Activated CD8-positive, alpha-beta memory T cell treated with anti-CD3 and anti-CD28 coated beads, Interleukin-2, amount 10 ng/mL, durations not matched to agents 7 days and 5 days (primary cell): ENCODE data around the gene DTNBP1. TPM values are rescaled to one million over a fixed set of nuclear protein-coding genes. Genes with fewer than 3 reads are reported as not detected.
A peak's percentile ranks its signal among the peaks of the same experiment; 100 is the strongest.
"Not testable (repeated sequence)": the region's sequence is repeated elsewhere in the genome, so short reads cannot be mapped to it uniquely, and the experiment has no call there.

Source experiments
- ATAC-seq: fragments of 150-1000 bp; cut with Tn5 transposase; one replicate; pipeline ENCODE4 v1.10.0; 2021; ENCODE audit warnings: moderate library complexity
- CTCF ChIA-PET: fragments of 350-600 bp; sonication (Branson Sonifier 250); formaldehyde crosslinking; loops from one replicate; lab custom pipeline; 2021; ENCODE audit warnings: antibody characterized with exemption; lab: Charles Lee
- DNase-seq: peaks from one replicate; pipeline ENCODE4 v3.0.0-alpha.2; 2020
- H3K27ac Mint-ChIP-seq: one replicate; pipeline ENCODE4 v1.8.0; 2021; ENCODE audit warnings: mild to moderate bottlenecking, mixed read lengths
- H3K27me3 Mint-ChIP-seq: one replicate; pipeline ENCODE4 v1.8.0; 2021; ENCODE audit warnings: mixed read lengths
- H3K36me3 Mint-ChIP-seq: one replicate; pipeline ENCODE4 v1.8.0; 2021; ENCODE audit warnings: mild to moderate bottlenecking, mixed read lengths
- H3K4me1 Mint-ChIP-seq: one replicate; pipeline ENCODE4 v1.8.0; 2021; ENCODE audit warnings: mixed read lengths
- H3K4me3 Mint-ChIP-seq: one replicate; pipeline ENCODE4 v1.8.0; 2021; ENCODE audit warnings: mild to moderate bottlenecking, moderate library complexity, mixed read lengths
- H3K9me3 Mint-ChIP-seq: one replicate; pipeline ENCODE4 v1.8.0; 2022; ENCODE audit warnings: low read depth, mixed read lengths
- total RNA-seq, 2 experiments: library from RNA; stranded (reverse); gene quantifications; one replicate each; pipeline ENCODE4 v1.2.3, GENCODE V29; 2021

Gene DTNBP1
- total RNA-seq, 2 experiments from 2014 or later: 15.3 to 18.5 TPM

- Mint-ChIP-seq H3K4me1 (no peaks in the 10 kb centered on the region), H3K27me3 (no peaks in the 10 kb centered on the region), H3K27ac (no peak overlapping the region), H3K4me3 (no peak overlapping the region), H3K36me3 (peaks cover 3% of the 10 kb centered on the region), H3K9me3 (no peaks in the 10 kb centered on the region)
- CTCF ChIA-PET: no interaction called here
- DNase-seq: no peak
- ATAC-seq: no peak
Observed at GRCh38 chr6:15550546-15551123, 112.2 kb downstream of the DTNBP1 start.

- H3K4me3 Mint-ChIP-seq: no peak overlapping the region
- DNase-seq (no peak), ATAC-seq (no peak)
- H3K27me3 Mint-ChIP-seq: no peaks in the 10 kb centered on the region
- CTCF ChIA-PET: no interaction called here
- H3K9me3 Mint-ChIP-seq: no peaks in the 10 kb centered on the region
- no peaks in the 10 kb centered on the region for H3K4me1 Mint-ChIP-seq
- no peak overlapping the region for H3K27ac Mint-ChIP-seq
- H3K36me3 Mint-ChIP-seq: peaks cover 6% of the 10 kb centered on the region
Observed at GRCh38 chr6:15549371-15549770, 113.5 kb downstream of the DTNBP1 start.

- Mint-ChIP-seq H3K27ac (no peak overlapping the region), H3K4me1 (no peaks in the 10 kb centered on the region), H3K9me3 (peaks cover 3% of the 10 kb centered on the region), H3K36me3 (peaks cover 8% of the 10 kb centered on the region), H3K27me3 (no peaks in the 10 kb centered on the region), H3K4me3 (no peak overlapping the region)
- ATAC-seq: no peak
- CTCF ChIA-PET: no interaction called here
- no peak for DNase-seq
Observed at GRCh38 chr6:15547400-15547799, 115.4 kb downstream of the DTNBP1 start.

- H3K9me3 Mint-ChIP-seq: peaks cover 3% of the 10 kb centered on the region
- H3K27me3 Mint-ChIP-seq: no peaks in the 10 kb centered on the region
- no peak overlapping the region for H3K4me3 Mint-ChIP-seq
- H3K27ac Mint-ChIP-seq: no peak overlapping the region
- no peaks in the 10 kb centered on the region for H3K4me1 Mint-ChIP-seq
- CTCF ChIA-PET: no interaction called here
- H3K36me3 Mint-ChIP-seq: peaks cover 8% of the 10 kb centered on the region
- DNase-seq (no peak), ATAC-seq (no peak)
Observed at GRCh38 chr6:15546591-15546990, 116.2 kb downstream of the DTNBP1 start.

GRCh38 chr6:15544321-15544900 lies 118.4 kb downstream of the DTNBP1 start:
- ATAC-seq: no peak
- DNase-seq: no peak
- Mint-ChIP-seq H3K4me3 (no peak overlapping the region), H3K9me3 (peaks cover 3% of the 10 kb centered on the region), H3K27ac (no peak overlapping the region), H3K27me3 (no peaks in the 10 kb centered on the region), H3K36me3 (peaks cover 9% of the 10 kb centered on the region), H3K4me1 (no peaks in the 10 kb centered on the region)
- CTCF ChIA-PET: no interaction called here

GRCh38 chr6:15543332-15543917 lies 119.4 kb downstream of the DTNBP1 start:
- not testable (repeated sequence) for DNase-seq, H3K9me3 Mint-ChIP-seq, H3K27me3 Mint-ChIP-seq, H3K4me3 Mint-ChIP-seq, H3K36me3 Mint-ChIP-seq, H3K4me1 Mint-ChIP-seq, H3K27ac Mint-ChIP-seq, ATAC-seq
- CTCF ChIA-PET: interaction anchor here (1.1 kb wide), 1 partner anchor 9 kb away, joined by 3 read pairs; no protein-coding TSS in a partner anchor

- peaks cover 3% of the 10 kb centered on the region for H3K9me3 Mint-ChIP-seq
- peaks cover 4% of the 10 kb centered on the region for H3K36me3 Mint-ChIP-seq
- H3K27ac Mint-ChIP-seq: no peak overlapping the region
- H3K4me3 Mint-ChIP-seq: no peak overlapping the region
- DNase-seq (no peak), ATAC-seq (no peak)
- H3K27me3 Mint-ChIP-seq: no peaks in the 10 kb centered on the region
- no peaks in the 10 kb centered on the region for H3K4me1 Mint-ChIP-seq
- CTCF ChIA-PET: interaction anchor here (0.6 kb wide), 1 partner anchor 870 kb away, joined by 5 read pairs; no protein-coding TSS in a partner anchor
Observed at GRCh38 chr6:15539722-15540270, 123.0 kb downstream of the DTNBP1 start.

GRCh38 chr6:15538766-15539495 lies 123.9 kb downstream of the DTNBP1 start:
- H3K36me3 Mint-ChIP-seq: peaks cover 2% of the 10 kb centered on the region
- ATAC-seq (no peak), DNase-seq (no peak)
- H3K27ac Mint-ChIP-seq: no peak overlapping the region
- H3K27me3 Mint-ChIP-seq: no peaks in the 10 kb centered on the region
- peaks cover 2% of the 10 kb centered on the region for H3K9me3 Mint-ChIP-seq
- no peaks in the 10 kb centered on the region for H3K4me1 Mint-ChIP-seq
- CTCF ChIA-PET: interaction anchor here (0.6 kb wide), 1 partner anchor 871 kb away, joined by 5 read pairs; no protein-coding TSS in a partner anchor
- no peak overlapping the region for H3K4me3 Mint-ChIP-seq

GRCh38 chr6:15538106-15538505 lies 124.7 kb downstream of the DTNBP1 start:
- Mint-ChIP-seq H3K4me3 (no peak overlapping the region), H3K4me1 (no peaks in the 10 kb centered on the region), H3K27ac (no peak overlapping the region), H3K27me3 (no peaks in the 10 kb centered on the region), H3K36me3 (peaks cover 2% of the 10 kb centered on the region), H3K9me3 (no peaks in the 10 kb centered on the region)
- no peak for DNase-seq
- no peak for ATAC-seq
- CTCF ChIA-PET: no interaction called here

GRCh38 chr6:15536198-15536955 lies 126.5 kb downstream of the DTNBP1 start:
- no peak for DNase-seq
- no peak overlapping the region for H3K4me3 Mint-ChIP-seq

GRCh38 chr6:15535495-15536197 lies 127.2 kb downstream of the DTNBP1 start:
- H3K27ac Mint-ChIP-seq: no peak overlapping the region
- H3K4me3 Mint-ChIP-seq: no peak overlapping the region
- H3K4me1 Mint-ChIP-seq: no peaks in the 10 kb centered on the region
- no peaks in the 10 kb centered on the region for H3K27me3 Mint-ChIP-seq
- DNase-seq: peak; percentile 12
- no peaks in the 10 kb centered on the region for H3K9me3 Mint-ChIP-seq
- CTCF ChIA-PET: no interaction called here
- peaks cover 2% of the 10 kb centered on the region for H3K36me3 Mint-ChIP-seq
- ATAC-seq: no peak

More at GRCh38 chr6:15536198-15536955, 126.5 kb downstream of the DTNBP1 start:
- Mint-ChIP-seq H3K9me3 (no peaks in the 10 kb centered on the region), H3K4me1 (no peaks in the 10 kb centered on the region), H3K27ac (no peak overlapping the region), H3K27me3 (no peaks in the 10 kb centered on the region), H3K36me3 (no peaks in the 10 kb centered on the region)
- no peak for ATAC-seq
- CTCF ChIA-PET: no interaction called here

GRCh38 chr6:15534974-15535373 lies 127.9 kb downstream of the DTNBP1 start:
- H3K27ac Mint-ChIP-seq: no peak overlapping the region

More at GRCh38 chr6:15534974-15535373, 127.9 kb downstream of the DTNBP1 start:
- DNase-seq (peak; percentile 16), ATAC-seq (no peak)
- no peaks in the 10 kb centered on the region for H3K9me3 Mint-ChIP-seq
- no peaks in the 10 kb centered on the region for H3K27me3 Mint-ChIP-seq
- H3K4me3 Mint-ChIP-seq: no peak overlapping the region
- H3K4me1 Mint-ChIP-seq: no peaks in the 10 kb centered on the region
- peaks cover 3% of the 10 kb centered on the region for H3K36me3 Mint-ChIP-seq
- CTCF ChIA-PET: no interaction called here
